ENCODE measurements around the gene SDHC. TPM values are rescaled to one million over a fixed set of nuclear protein-coding genes. Genes with fewer than 3 reads are reported as not detected.

Gene SDHC
- total and polyA plus RNA-seq, 4 donors = 52.5 to 204 (median 130) TPM

GRCh38 chr1:161367684-161368400 lies 53.7 kb downstream of the SDHC start, which contains the start of gene CFAP126:
Gene CFAP126, minus strand, starts transcription at chr1:161367876. Its CDS starts 8 bp downstream, at chr1:161367868.
- Histone ChIP-seq H3K9ac (ENCODE audit: insufficient read depth in 1 of 2, low read length in 2 of 2) (no peak within 1 kb of the TSS), H3K36me3 (ENCODE audit: control insufficient read depth in 4 of 4, insufficient read depth in 4 of 4, low read length in 4 of 4) (peaks cover 0 to 12% (median 8%) of the 10 kb centered on the region in 4 donors), H3K9me3 (ENCODE audit: control insufficient read depth in 4 of 4, insufficient read depth in 3 of 4, low read length in 3 of 4) (no peaks in the 10 kb centered on the region), H3K27me3 (ENCODE audit: control insufficient read depth in 3 of 3, insufficient read depth in 3 of 3, low read length in 2 of 3) (no peaks in the 10 kb centered on the region), H3K27ac (ENCODE audit: low read depth in 1 of 2, low read length in 1 of 2) (no peak within 1 kb of the TSS), H3K4me3 (no peak within 1 kb of the TSS), H3K4me1 (ENCODE audit: control insufficient read depth in 5 of 5, insufficient read depth in 5 of 5, low read length in 5 of 5) (peaks cover 0 to 5% (median 0%) of the 10 kb centered on the region in 5 donors)
- no peak for TF ChIP-seq CTCF (IDR thresholded peaks at IDR 0.05; ENCODE audit: control extremely low read depth, extremely low read depth)
- peak; percentile 92 for ATAC-seq (ENCODE audit: insufficient read depth, low FRiP score)
- WGBS, 2 donors = 24 to 27% methylated on average over 6 of the region's 6 CpGs
- DNase-seq = peak; percentile 49 to 69 (median 59)

GRCh38 chr1:161373442-161373841 lies 59.3 kb downstream of the SDHC start:
- Histone ChIP-seq H3K4me3 (no peak overlapping the region), H3K9ac (ENCODE audit: insufficient read depth in 1 of 2, low read length in 2 of 2) (no peak overlapping the region), H3K4me1 (ENCODE audit: control insufficient read depth in 5 of 5, insufficient read depth in 5 of 5, low read length in 5 of 5) (no peaks in the 10 kb centered on the region), H3K9me3 (ENCODE audit: control insufficient read depth in 4 of 4, insufficient read depth in 3 of 4, low read length in 3 of 4) (no peaks in the 10 kb centered on the region), H3K27me3 (ENCODE audit: control insufficient read depth in 3 of 3, insufficient read depth in 3 of 3, low read length in 2 of 3) (no peaks in the 10 kb centered on the region), H3K36me3 (ENCODE audit: control insufficient read depth in 4 of 4, insufficient read depth in 4 of 4, low read length in 4 of 4) (no peaks in the 10 kb centered on the region), H3K27ac (ENCODE audit: low read depth in 1 of 2, low read length in 1 of 2) (no peak overlapping the region)
- ATAC-seq (ENCODE audit: insufficient read depth, low FRiP score) (no peak), DNase-seq (no peak)
- no peak for TF ChIP-seq CTCF (IDR thresholded peaks at IDR 0.05; ENCODE audit: control extremely low read depth, extremely low read depth)

- no peaks in the 10 kb centered on the region for H3K27me3 ChIP-seq (ENCODE audit: control insufficient read depth in 3 of 3, insufficient read depth in 3 of 3, low read length in 2 of 3)
- DNase-seq (no peak), ATAC-seq (ENCODE audit: insufficient read depth, low FRiP score) (no peak)
- no peak overlapping the region for H3K9ac ChIP-seq (ENCODE audit: insufficient read depth in 1 of 2, low read length in 2 of 2)
- no peaks in the 10 kb centered on the region for H3K9me3 ChIP-seq (ENCODE audit: control insufficient read depth in 4 of 4, insufficient read depth in 3 of 4, low read length in 3 of 4)
- no peak overlapping the region for H3K27ac ChIP-seq (ENCODE audit: low read depth in 1 of 2, low read length in 1 of 2)
- H3K36me3 ChIP-seq (ENCODE audit: control insufficient read depth in 4 of 4, insufficient read depth in 4 of 4, low read length in 4 of 4) = no peaks in the 10 kb centered on the region
- 44 to 53% methylated on average over 2 of the region's 2 CpGs for WGBS, 2 donors
- H3K4me1 ChIP-seq (ENCODE audit: control insufficient read depth in 5 of 5, insufficient read depth in 5 of 5, low read length in 5 of 5) = no peaks in the 10 kb centered on the region
- no peak overlapping the region for H3K4me3 ChIP-seq
- no peak for TF ChIP-seq CTCF (IDR thresholded peaks at IDR 0.05; ENCODE audit: control extremely low read depth, extremely low read depth)
These were observed 60.2 kb downstream of the SDHC start for GRCh38 chr1:161374373-161374772.

Measured in lung (tissue), 12 donors.